Measurements from ENCODE around the gene ASCL5.

GRCh38 chr1:201172326-201172725, 45.3 kb upstream of the ASCL5 start:
- TF ChIP-seq, protein P1, sequence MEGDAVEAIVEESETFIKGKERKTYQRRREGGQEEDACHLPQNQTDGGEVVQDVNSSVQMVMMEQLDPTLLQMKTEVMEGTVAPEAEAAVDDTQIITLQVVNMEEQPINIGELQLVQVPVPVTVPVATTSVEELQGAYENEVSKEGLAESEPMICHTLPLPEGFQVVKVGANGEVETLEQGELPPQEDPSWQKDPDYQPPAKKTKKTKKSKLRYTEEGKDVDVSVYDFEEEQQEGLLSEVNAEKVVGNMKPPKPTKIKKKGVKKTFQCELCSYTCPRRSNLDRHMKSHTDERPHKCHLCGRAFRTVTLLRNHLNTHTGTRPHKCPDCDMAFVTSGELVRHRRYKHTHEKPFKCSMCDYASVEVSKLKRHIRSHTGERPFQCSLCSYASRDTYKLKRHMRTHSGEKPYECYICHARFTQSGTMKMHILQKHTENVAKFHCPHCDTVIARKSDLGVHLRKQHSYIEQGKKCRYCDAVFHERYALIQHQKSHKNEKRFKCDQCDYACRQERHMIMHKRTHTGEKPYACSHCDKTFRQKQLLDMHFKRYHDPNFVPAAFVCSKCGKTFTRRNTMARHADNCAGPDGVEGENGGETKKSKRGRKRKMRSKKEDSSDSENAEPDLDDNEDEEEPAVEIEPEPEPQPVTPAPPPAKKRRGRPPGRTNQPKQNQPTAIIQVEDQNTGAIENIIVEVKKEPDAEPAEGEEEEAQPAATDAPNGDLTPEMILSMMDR (IDR thresholded peaks at IDR 0.05; ENCODE audit: borderline replicate concordance, extremely low read depth, low read length, poor library complexity, severe bottlenecking): no peak
- no peak for TF ChIP-seq EZH2 (IDR thresholded peaks at IDR 0.05; ENCODE audit: borderline replicate concordance, low read depth, low read length, severe bottlenecking)

Data from DND-41 (cell line).